Measurements from ENCODE around the gene TATDN3.

The TATDN3 gene

GRCh38 chr1:212791261-212791675, 426 bp upstream of the TATDN3 start:
- Mint-ChIP-seq H3K4me1 (ENCODE audit: low read depth) (peaks cover 28% of the 10 kb centered on the region), H3K9me3 (peaks cover 9% of the 10 kb centered on the region), H3K4me3 (peak overlapping the region; percentile 100), H3K27me3 (ENCODE audit: low read depth) (no peaks in the 10 kb centered on the region), H3K27ac (peak overlapping the region; percentile 99), H3K36me3 (ENCODE audit: low read depth) (peaks cover 16% of the 10 kb centered on the region)

GRCh38 chr1:212792396-212792908, 758 bp downstream of the TATDN3 start:
- Mint-ChIP-seq H3K27me3 (ENCODE audit: low read depth) (no peaks in the 10 kb centered on the region), H3K4me3 (peak overlapping the region; percentile 100)

GRCh38 chr1:212794561-212795014, 2.9 kb downstream of the TATDN3 start:
- H3K27me3 Mint-ChIP-seq (ENCODE audit: low read depth) = no peaks in the 10 kb centered on the region
- peak overlapping the region; percentile 88 for H3K27ac Mint-ChIP-seq
- H3K9me3 Mint-ChIP-seq = peaks cover 9% of the 10 kb centered on the region
- peak overlapping the region; percentile 41 for H3K4me3 Mint-ChIP-seq
- H3K4me1 Mint-ChIP-seq (ENCODE audit: low read depth) = peaks cover 28% of the 10 kb centered on the region
- peaks cover 24% of the 10 kb centered on the region for H3K36me3 Mint-ChIP-seq (ENCODE audit: low read depth)

More at GRCh38 chr1:212792396-212792908, 758 bp downstream of the TATDN3 start:
- Mint-ChIP-seq H3K9me3 (peaks cover 9% of the 10 kb centered on the region), H3K4me1 (ENCODE audit: low read depth) (peaks cover 28% of the 10 kb centered on the region), H3K27ac (peak overlapping the region; percentile 99), H3K36me3 (ENCODE audit: low read depth) (peaks cover 16% of the 10 kb centered on the region)

- Mint-ChIP-seq H3K27me3 (ENCODE audit: low read depth) (no peaks in the 10 kb centered on the region), H3K4me1 (ENCODE audit: low read depth) (peaks cover 20% of the 10 kb centered on the region), H3K9me3 (peaks cover 9% of the 10 kb centered on the region), H3K27ac (no peak overlapping the region), H3K36me3 (ENCODE audit: low read depth) (peaks cover 26% of the 10 kb centered on the region), H3K4me3 (no peak overlapping the region)
Measured at GRCh38 chr1:212797681-212798080, 6.0 kb downstream of the TATDN3 start.

- Mint-ChIP-seq H3K27ac (no peak overlapping the region), H3K9me3 (no peaks in the 10 kb centered on the region), H3K27me3 (ENCODE audit: low read depth) (no peaks in the 10 kb centered on the region), H3K4me3 (no peak overlapping the region), H3K4me1 (ENCODE audit: low read depth) (no peaks in the 10 kb centered on the region), H3K36me3 (ENCODE audit: low read depth) (peaks cover 17% of the 10 kb centered on the region)
Measured at GRCh38 chr1:212805767-212806166, 14.1 kb downstream of the TATDN3 start.

GRCh38 chr1:212814537-212815334, 23.0 kb downstream of the TATDN3 start:
- Mint-ChIP-seq H3K4me1 (ENCODE audit: low read depth) (peaks cover 3% of the 10 kb centered on the region), H3K27me3 (ENCODE audit: low read depth) (peaks cover 4% of the 10 kb centered on the region), H3K36me3 (ENCODE audit: low read depth) (peaks cover 2% of the 10 kb centered on the region), H3K27ac (no peak overlapping the region), H3K4me3 (no peak overlapping the region), H3K9me3 (no peaks in the 10 kb centered on the region)

- H3K9me3 Mint-ChIP-seq = no peaks in the 10 kb centered on the region
- H3K4me1 Mint-ChIP-seq (ENCODE audit: low read depth) = peaks cover 4% of the 10 kb centered on the region
- H3K27ac Mint-ChIP-seq = no peak overlapping the region
- H3K36me3 Mint-ChIP-seq (ENCODE audit: low read depth) = peaks cover 2% of the 10 kb centered on the region
- H3K4me3 Mint-ChIP-seq = no peak overlapping the region
- H3K27me3 Mint-ChIP-seq (ENCODE audit: low read depth) = peaks cover 6% of the 10 kb centered on the region
Measured at GRCh38 chr1:212816567-212817278, 25.0 kb downstream of the TATDN3 start.

GRCh38 chr1:212819726-212820125, 28.0 kb downstream of the TATDN3 start:
- Mint-ChIP-seq H3K4me1 (ENCODE audit: low read depth) (peaks cover 4% of the 10 kb centered on the region), H3K36me3 (ENCODE audit: low read depth) (peaks cover 2% of the 10 kb centered on the region), H3K9me3 (peaks cover 4% of the 10 kb centered on the region), H3K27me3 (ENCODE audit: low read depth) (peaks cover 8% of the 10 kb centered on the region), H3K27ac (no peak overlapping the region), H3K4me3 (no peak overlapping the region)

- peaks cover 8% of the 10 kb centered on the region for H3K27me3 Mint-ChIP-seq (ENCODE audit: low read depth)
- H3K36me3 Mint-ChIP-seq (ENCODE audit: low read depth) = peaks cover under 1% of the 10 kb centered on the region
- H3K4me3 Mint-ChIP-seq = no peak overlapping the region
- peaks cover 12% of the 10 kb centered on the region for H3K9me3 Mint-ChIP-seq
- peaks cover 4% of the 10 kb centered on the region for H3K4me1 Mint-ChIP-seq (ENCODE audit: low read depth)
- no peak overlapping the region for H3K27ac Mint-ChIP-seq
Measured at GRCh38 chr1:212820969-212821368, 29.3 kb downstream of the TATDN3 start.

- Mint-ChIP-seq H3K9me3 (peaks cover 16% of the 10 kb centered on the region), H3K4me3 (no peak overlapping the region), H3K4me1 (ENCODE audit: low read depth) (peaks cover 4% of the 10 kb centered on the region)
Measured at GRCh38 chr1:212822956-212823355, 31.3 kb downstream of the TATDN3 start.

GRCh38 chr1:212824201-212824600, 32.5 kb downstream of the TATDN3 start:
- Mint-ChIP-seq H3K4me1 (ENCODE audit: low read depth) (peaks cover 4% of the 10 kb centered on the region), H3K27me3 (ENCODE audit: low read depth) (peaks cover 24% of the 10 kb centered on the region), H3K9me3 (peaks cover 16% of the 10 kb centered on the region), H3K4me3 (no peak overlapping the region), H3K27ac (no peak overlapping the region), H3K36me3 (ENCODE audit: low read depth) (peaks cover 3% of the 10 kb centered on the region)

More at GRCh38 chr1:212822956-212823355, 31.3 kb downstream of the TATDN3 start:
- H3K27me3 Mint-ChIP-seq (ENCODE audit: low read depth) = peaks cover 16% of the 10 kb centered on the region
- H3K27ac Mint-ChIP-seq = no peak overlapping the region
- peaks cover 3% of the 10 kb centered on the region for H3K36me3 Mint-ChIP-seq (ENCODE audit: low read depth)

- peaks cover 20% of the 10 kb centered on the region for H3K27me3 Mint-ChIP-seq (ENCODE audit: low read depth)
- H3K4me1 Mint-ChIP-seq (ENCODE audit: low read depth) = no peaks in the 10 kb centered on the region
- peaks cover 16% of the 10 kb centered on the region for H3K9me3 Mint-ChIP-seq
- H3K27ac Mint-ChIP-seq = no peak overlapping the region
- H3K4me3 Mint-ChIP-seq = no peak overlapping the region
- peaks cover 3% of the 10 kb centered on the region for H3K36me3 Mint-ChIP-seq (ENCODE audit: low read depth)
Measured at GRCh38 chr1:212825798-212826452, 34.2 kb downstream of the TATDN3 start.

- H3K27me3 Mint-ChIP-seq (ENCODE audit: low read depth) = peaks cover 20% of the 10 kb centered on the region
- H3K4me1 Mint-ChIP-seq (ENCODE audit: low read depth) = no peaks in the 10 kb centered on the region
- H3K4me3 Mint-ChIP-seq = no peak overlapping the region
- H3K9me3 Mint-ChIP-seq = peaks cover 16% of the 10 kb centered on the region
- H3K27ac Mint-ChIP-seq = no peak overlapping the region
- peaks cover 3% of the 10 kb centered on the region for H3K36me3 Mint-ChIP-seq (ENCODE audit: low read depth)
Measured at GRCh38 chr1:212827171-212827776, 35.6 kb downstream of the TATDN3 start.

GRCh38 chr1:212827831-212828278, 36.2 kb downstream of the TATDN3 start:
- Mint-ChIP-seq H3K36me3 (ENCODE audit: low read depth) (peaks cover 3% of the 10 kb centered on the region), H3K27me3 (ENCODE audit: low read depth) (peaks cover 20% of the 10 kb centered on the region), H3K4me1 (ENCODE audit: low read depth) (no peaks in the 10 kb centered on the region), H3K4me3 (no peak overlapping the region), H3K27ac (no peak overlapping the region), H3K9me3 (peaks cover 16% of the 10 kb centered on the region)

Measured in T-helper 1 cell treated with Interleukin-12 subunit alpha and Interleukin-12 subunit beta and Interleukin-4 antibody, amounts not matched to agents 30 μg/mL and 1 μg/mL, for 36 hours (primary cell).